Measurements from ENCODE around the gene TRABD.

TRABD gene

DNA sequence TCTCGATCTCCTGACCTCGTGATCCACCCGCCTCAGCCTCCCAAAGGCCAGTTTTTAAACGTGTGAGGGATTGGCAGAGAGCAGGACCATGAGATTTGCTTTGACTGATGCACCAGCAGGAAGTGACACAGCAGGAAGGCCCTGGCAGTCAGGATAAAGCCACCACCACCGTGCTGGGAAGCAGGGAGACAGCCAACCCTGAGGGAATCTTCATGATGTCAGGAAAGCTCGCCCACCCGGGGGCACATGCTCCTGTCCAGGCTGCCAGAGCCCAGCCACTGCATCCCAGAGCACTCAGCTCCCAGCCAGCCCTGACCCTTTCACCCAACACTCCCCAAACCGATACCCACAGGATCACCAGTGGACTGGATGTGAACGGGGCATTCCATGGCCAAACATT lies 53.0 kb downstream of the TRABD start:
- DNase-seq (ENCODE audit: low read depth) = no peak
- no peak overlapping the region for H3K4me3 ChIP-seq (ENCODE audit: low read length)
- TF ChIP-seq, protein P1, sequence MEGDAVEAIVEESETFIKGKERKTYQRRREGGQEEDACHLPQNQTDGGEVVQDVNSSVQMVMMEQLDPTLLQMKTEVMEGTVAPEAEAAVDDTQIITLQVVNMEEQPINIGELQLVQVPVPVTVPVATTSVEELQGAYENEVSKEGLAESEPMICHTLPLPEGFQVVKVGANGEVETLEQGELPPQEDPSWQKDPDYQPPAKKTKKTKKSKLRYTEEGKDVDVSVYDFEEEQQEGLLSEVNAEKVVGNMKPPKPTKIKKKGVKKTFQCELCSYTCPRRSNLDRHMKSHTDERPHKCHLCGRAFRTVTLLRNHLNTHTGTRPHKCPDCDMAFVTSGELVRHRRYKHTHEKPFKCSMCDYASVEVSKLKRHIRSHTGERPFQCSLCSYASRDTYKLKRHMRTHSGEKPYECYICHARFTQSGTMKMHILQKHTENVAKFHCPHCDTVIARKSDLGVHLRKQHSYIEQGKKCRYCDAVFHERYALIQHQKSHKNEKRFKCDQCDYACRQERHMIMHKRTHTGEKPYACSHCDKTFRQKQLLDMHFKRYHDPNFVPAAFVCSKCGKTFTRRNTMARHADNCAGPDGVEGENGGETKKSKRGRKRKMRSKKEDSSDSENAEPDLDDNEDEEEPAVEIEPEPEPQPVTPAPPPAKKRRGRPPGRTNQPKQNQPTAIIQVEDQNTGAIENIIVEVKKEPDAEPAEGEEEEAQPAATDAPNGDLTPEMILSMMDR (conservative IDR thresholded peaks at IDR 0.05; ENCODE audit: low read depth, low read length) = no peak

DNA sequence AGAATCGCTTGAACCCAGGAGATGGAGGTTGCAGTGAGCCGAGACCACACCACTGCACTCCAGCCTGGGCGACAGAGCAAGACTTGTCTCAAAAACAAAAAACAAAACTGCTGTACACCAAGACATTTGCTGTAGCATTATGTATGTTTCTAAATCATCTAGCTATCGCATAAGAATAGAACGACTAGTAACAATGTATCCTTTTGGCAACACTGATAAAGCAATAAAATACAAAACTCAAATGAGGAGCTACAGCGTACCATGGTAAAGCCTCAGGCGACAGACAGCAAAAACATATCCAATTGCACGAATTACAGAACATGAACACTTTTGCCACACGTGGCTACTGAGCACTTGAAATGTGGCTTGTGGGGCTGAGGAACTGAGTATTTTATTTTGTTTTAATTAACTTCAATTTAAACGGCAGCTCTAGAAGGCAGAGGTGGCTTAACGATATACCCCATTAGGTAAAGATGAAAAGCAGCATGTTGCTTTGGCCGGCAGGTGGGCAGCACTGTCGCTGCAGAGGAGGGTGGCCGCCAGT lies 56.8 kb downstream of the TRABD start:
- TF ChIP-seq, protein P1 (conservative IDR thresholded peaks at IDR 0.05; ENCODE audit: low read depth, low read length) = no peak
- H3K4me3 ChIP-seq (ENCODE audit: low read length) = peak overlapping the region; percentile 27
- no peak for DNase-seq (ENCODE audit: low read depth)

DNA sequence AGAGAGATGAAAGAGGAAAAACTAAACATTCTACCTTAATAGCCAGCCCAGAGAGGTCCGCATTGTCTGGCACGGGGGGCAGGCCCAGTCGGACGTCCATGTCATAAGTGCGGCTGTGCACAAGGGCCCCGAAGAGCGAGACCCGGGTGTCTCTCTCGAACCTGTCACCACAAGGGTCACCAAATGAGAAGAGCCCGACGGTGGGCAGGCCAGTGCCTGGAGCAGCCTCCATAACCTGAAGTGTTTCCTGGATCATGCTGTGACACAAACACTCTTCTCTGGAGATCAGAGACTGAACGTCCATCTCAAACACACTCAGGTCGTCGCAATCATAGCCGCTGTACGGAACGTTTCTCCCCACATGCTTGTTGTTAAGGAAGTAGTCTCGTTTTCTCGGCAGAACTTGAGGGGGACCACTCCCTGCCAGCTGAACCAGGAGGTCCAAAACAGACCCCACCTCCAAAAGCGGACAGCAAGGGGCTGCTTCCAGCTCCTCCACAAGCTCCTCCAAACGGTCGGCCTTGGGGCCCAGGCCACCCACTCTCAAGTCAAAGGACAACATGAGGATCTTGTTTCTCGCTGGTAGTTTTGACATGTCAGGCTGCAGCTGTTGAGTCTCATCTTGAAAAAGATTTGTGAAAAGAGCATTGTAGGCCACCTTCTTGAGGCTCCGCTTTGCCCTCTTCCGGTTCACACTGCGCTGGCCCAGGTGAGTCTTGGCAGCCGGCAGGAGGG lies 58.1 kb downstream of the TRABD start:
- DNase-seq (ENCODE audit: low read depth) = no peak

DNA sequence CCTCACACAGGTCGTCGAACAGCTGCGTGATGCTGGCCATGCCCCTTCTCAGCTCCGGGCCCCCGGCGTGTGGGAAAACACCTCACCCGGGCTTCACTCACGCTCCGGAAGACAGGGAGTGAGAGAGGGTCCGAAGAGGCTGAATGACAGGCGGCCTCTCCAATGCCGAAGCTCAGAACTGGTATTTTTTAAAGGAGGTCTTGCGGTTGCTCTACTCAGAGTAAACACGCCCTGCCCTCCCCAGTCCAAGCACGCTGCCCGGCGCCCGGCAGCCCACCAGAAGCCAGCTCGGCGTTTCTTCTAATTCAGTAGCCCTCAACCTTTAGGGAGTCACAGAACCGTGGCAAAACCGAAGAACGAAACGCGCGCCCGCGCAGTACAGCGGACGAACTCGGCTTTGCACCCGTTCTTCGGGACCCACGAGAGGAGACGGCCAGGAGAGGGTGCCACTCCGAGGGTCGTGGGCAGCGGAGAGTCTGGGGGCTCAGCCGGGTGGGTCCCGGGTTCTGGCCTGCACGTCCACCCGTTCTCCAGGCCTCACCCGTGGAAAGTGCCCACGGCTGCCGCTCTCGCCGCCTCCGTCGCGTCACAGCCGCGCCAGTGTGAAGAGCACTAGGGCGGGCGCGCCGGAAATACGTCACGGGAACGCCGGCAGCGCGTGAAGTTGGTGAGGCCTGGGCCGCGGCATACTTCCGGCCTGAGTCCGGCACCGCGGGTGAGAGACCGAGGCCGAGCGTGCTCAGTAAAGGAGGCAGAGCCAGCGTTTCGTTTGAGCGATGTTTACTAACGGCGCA lies 58.9 kb downstream of the TRABD start, which contains the start of gene TUBGCP6:
TUBGCP6 (minus strand) TSS at position 604 of the 794 bp plus-strand sequence; CDS start at position 40, 564 bp downstream.
- peak; percentile 64 for DNase-seq (ENCODE audit: low read depth)
- H3K4me3 ChIP-seq (ENCODE audit: low read length) = peak within 1 kb of the TSS; percentile 98
- TF ChIP-seq, protein P1 (conservative IDR thresholded peaks at IDR 0.05; ENCODE audit: low read depth, low read length) = peak; percentile 27

More for the DNA sequence above, 58.1 kb downstream of the TRABD start:
- TF ChIP-seq, protein P1 (conservative IDR thresholded peaks at IDR 0.05; ENCODE audit: low read depth, low read length) = no peak
- peak overlapping the region; percentile 98 for H3K4me3 ChIP-seq (ENCODE audit: low read length)

DNA sequence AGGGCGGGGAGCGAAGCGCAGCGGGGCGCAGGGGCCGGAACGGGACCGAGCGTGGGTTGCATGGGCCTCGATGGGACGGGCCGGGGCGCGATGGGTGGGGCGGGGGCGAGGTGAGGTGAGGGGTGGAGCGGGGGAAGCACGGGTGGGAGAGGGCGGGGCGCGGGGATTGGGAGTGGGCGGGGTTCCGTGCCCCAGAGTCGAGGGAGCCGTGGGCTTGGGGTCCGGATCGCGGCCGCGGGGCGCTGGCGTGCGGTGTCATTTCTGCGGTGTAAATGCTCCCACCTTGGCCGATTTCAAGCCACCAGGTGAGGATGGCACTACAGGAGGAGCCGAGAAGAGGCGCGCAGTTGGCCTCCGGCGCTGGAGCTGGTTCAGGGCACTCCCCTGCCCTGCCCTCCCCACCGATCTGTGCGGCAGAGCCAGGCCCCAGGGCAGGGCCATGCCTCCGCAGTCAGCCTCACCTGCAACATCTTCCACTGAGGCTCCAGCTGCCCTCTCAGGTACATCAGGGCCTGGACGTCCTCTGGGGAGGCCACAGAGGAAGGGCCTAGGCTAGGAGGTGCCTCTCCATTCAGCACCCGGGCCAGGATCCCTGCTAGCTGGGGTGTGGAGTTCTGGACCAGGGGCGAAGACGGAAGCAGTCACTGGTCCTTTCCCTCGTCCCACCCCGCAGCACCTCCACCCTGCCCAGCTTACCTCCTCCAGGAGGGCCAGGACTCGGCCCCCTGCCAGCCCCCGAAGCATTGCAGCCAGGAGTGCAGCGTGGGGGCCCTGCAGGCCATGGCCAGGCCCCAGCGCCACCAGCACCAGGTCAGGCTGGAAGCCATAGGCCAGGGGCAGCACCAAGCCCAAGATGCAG lies 59.7 kb downstream of the TRABD start:
- DNase-seq (ENCODE audit: low read depth) = no peak
- H3K4me3 ChIP-seq (ENCODE audit: low read length) = peak overlapping the region; percentile 98
- TF ChIP-seq, protein P1 (conservative IDR thresholded peaks at IDR 0.05; ENCODE audit: low read depth, low read length) = no peak
